Muscle layer of colon (tissue), 2 donors: ENCODE data around the gene CYB5D1.
A peak's percentile ranks its signal among the peaks of the same experiment; 100 is the strongest.

Experiments
- H3K27ac ChIP-seq: one replicate; pipeline ENCODE4 v1.7.0; 2013; ENCODE audit warnings: low read depth, mild to moderate bottlenecking, low read length, moderate library complexity
- H3K27me3 ChIP-seq, 2 donors: one replicate each; pipeline ENCODE4 v1.7.0; 2013; ENCODE audit warnings: low read length in 2 of 2, mild to moderate bottlenecking in 2 of 2; ENCODE audit not compliant: insufficient read depth in 2 of 2, control insufficient read depth in 1 of 2
- H3K36me3 ChIP-seq: one replicate; pipeline ENCODE4 v1.7.0; 2013; ENCODE audit warnings: mild to moderate bottlenecking, low read length; ENCODE audit not compliant: insufficient read depth
- H3K4me1 ChIP-seq: one replicate; pipeline ENCODE4 v1.7.0; 2013; ENCODE audit warnings: mild to moderate bottlenecking, low read length; ENCODE audit not compliant: insufficient read depth
- H3K4me3 ChIP-seq, 2 donors: one replicate each; pipeline ENCODE4 v1.7.0; 2013; ENCODE audit warnings: low read length in 2 of 2, low read depth in 1 of 2, mild to moderate bottlenecking in 1 of 2, moderate library complexity in 1 of 2
- H3K9ac ChIP-seq: one replicate; pipeline ENCODE4 v1.7.0; 2013; ENCODE audit warnings: low read length
- H3K9me3 ChIP-seq: one replicate; pipeline ENCODE4 v1.7.0; 2013; ENCODE audit warnings: mild to moderate bottlenecking, low read length
- donor health status: abdominal sarcoma.
- donor health status: Adenocarcinoma of cecum.

Gene CYB5D1

DNA sequence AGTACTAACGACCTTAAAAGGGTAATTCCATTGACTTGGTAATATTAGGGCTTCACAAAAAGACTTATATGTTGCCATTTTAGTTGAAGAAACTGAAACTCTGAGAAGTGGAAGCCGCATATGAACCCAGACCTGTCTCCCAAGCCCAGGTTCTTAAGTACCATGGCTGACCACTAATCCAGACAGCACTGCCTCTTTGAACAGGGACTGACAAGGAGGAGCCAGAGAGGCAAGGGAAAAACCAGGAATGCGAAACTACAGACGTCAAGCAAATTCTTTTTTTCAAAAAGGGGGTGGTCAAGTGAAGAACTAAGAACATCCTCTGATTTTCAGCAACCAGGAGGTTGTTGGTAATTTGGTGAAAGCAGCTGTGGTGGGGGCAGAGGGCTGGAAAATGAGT is 15.2 kb downstream of the CYB5D1 start:
- Histone ChIP-seq H3K36me3 (peaks cover 5% of the 10 kb centered on the region), H3K4me1 (no peaks in the 10 kb centered on the region), H3K4me3 (no peak overlapping the region), H3K27me3 (no peaks in the 10 kb centered on the region), H3K9ac (no peak overlapping the region), H3K27ac (no peak overlapping the region), H3K9me3 (no peaks in the 10 kb centered on the region)

DNA sequence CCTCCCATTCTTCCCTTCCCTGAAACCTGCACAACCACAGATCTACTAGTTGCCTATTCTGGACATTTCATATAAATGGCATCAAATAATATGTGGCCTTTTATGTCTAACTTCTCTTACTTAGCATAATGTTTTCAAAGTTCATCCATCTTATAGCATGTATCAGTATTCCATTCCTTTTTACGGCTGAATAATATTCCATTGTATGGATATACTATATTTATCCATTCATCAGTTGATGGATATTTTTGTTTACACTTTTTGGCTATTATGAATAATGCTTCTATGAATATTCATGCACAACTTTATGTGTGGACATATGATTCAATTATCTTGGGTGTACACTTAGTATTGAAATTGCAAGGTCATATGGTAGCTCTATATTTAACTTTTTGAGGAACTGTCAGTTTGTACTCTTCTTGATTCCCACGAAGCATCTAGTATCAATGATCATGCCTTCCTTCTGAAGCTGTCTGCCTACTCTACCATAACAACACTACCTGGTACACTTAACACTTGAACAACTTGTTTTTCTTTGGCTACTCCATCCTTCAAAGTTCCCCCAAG is 18.1 kb downstream of the CYB5D1 start:
- no peak overlapping the region for H3K4me3 ChIP-seq
- no peak overlapping the region for H3K9ac ChIP-seq
- H3K9me3 ChIP-seq, result no peaks in the 10 kb centered on the region
- H3K27ac ChIP-seq, result no peak overlapping the region
- peaks cover 5% of the 10 kb centered on the region for H3K36me3 ChIP-seq
- no peaks in the 10 kb centered on the region for H3K4me1 ChIP-seq
- H3K27me3 ChIP-seq, result no peaks in the 10 kb centered on the region

DNA sequence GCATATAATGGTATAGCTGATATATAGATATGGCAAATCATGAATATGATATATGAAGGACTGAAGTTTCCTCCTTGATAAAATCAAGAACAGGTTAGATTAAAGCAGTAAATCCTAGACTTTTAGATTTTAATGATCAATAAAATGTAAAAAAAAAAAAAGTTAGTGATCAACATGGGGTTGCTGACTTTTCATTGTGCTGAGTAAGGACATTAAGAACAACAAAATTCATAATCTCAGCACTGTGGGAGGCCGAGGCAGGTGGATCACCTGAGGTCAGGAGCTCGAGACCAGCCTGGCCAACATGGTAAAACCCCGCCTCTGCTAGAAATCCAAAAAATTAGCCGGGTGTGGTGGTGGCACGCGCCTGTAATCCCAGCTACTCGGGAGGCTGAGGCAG is 20.4 kb downstream of the CYB5D1 start:
- Histone ChIP-seq H3K4me1 (peaks cover 9% of the 10 kb centered on the region), H3K9me3 (no peaks in the 10 kb centered on the region), H3K9ac (no peak overlapping the region), H3K27ac (no peak overlapping the region), H3K27me3 (no peaks in the 10 kb centered on the region), H3K4me3 (no peak overlapping the region), H3K36me3 (peaks cover 1% of the 10 kb centered on the region)

DNA sequence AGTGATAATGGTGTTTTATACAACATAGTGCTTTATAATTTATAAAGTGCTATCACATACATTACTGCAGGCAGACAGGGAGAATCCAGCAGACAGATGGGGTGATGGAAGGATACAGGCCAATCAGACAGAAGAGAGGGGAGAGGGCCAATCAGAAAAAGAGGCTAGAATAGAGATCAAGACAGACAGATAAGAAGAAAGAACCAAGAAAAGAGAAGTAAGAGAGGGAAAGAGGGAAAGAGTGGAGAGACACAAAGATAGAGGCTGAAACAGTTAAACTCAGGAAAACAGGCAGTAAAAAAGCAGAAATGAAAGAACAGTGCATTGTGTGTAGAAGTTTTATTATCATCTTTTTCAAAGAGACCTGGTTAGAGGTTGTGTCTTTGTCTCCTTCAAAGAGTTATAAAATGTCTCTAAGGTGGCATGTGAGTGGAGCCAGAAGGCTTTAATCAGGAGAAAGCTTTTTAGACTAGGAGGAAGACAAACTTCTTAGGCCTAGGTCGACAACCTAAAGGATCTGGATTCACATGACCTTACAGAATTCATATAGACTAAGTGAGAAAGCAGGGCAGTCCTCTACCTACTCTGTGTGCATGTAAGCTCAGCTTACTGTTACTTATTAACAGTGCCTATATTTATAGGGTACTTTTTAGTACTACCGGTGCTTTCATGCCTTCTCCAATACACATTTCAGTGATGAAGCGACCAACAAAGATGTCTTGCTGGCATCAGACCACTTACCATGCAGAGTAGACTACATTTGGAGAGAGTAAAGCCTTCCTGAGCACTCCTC is 22.5 kb downstream of the CYB5D1 start:
- no peak overlapping the region for H3K27ac ChIP-seq
- H3K36me3 ChIP-seq, result no peaks in the 10 kb centered on the region
- no peaks in the 10 kb centered on the region for H3K27me3 ChIP-seq
- H3K9me3 ChIP-seq, result no peaks in the 10 kb centered on the region
- peaks cover 12% of the 10 kb centered on the region for H3K4me1 ChIP-seq
- no peak overlapping the region for H3K9ac ChIP-seq
- H3K4me3 ChIP-seq, result no peak overlapping the region

DNA sequence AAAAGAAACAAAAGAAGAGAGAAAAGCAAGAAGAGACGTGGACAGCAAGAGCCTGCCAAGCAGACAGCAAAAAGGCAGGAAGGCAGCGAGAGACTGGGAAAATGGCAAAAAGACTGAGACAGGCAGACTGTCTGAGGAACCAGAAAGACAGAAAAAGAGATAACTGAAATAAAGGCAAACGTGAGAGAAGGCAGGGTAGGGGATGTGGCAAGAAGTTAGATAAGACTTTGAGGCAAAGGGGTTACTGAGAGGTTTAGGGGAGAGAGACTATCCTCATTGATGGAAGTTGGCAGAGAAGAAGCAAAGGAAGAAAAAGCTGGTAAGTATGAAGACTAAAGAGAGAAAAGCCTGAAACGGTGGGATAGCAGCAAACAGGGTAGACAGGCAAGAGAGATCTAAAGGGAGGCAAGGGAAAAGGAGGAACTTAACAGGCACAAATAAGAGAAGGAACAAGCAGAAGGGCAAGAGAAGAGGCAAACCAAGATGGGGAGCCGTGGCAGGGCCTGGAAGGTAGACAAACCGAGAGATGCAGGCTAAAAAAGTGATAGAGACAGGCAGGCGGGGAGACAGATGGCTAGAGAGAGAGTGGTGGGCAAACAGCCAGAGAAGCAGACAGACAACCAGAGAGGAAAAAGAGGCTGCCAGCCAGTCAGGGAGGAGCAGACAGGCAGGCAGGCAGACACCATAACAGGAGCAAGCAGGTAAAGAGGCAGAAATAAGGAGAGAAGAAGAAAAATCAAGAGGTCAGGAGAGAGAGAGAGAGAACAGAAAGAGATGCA is 23.7 kb downstream of the CYB5D1 start:
- Histone ChIP-seq H3K9ac (no peak overlapping the region), H3K27ac (no peak overlapping the region), H3K4me1 (peaks cover 14% of the 10 kb centered on the region), H3K9me3 (no peaks in the 10 kb centered on the region), H3K4me3 (no peak overlapping the region), H3K36me3 (no peaks in the 10 kb centered on the region), H3K27me3 (no peaks in the 10 kb centered on the region)

DNA sequence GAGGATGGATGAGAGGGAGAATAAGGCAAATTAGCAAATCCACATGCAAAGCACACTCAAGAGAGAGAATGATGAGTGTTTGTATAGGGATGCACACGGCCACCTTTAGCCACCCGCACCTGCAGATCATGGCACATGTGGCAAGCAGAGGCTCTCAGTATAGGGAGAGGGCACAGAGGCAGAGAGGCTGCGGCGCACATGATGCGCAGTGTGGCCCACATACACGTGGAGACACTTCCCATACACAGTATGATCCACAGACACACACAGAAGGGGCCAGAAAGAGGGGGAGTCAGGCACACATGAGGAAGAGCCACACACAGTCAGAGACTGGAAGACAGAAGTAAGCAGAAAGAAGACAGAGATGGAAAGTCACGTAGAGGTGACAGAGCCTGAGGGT is 24.3 kb downstream of the CYB5D1 start:
- no peak overlapping the region for H3K4me3 ChIP-seq
- no peaks in the 10 kb centered on the region for H3K36me3 ChIP-seq
- no peaks in the 10 kb centered on the region for H3K9me3 ChIP-seq
- H3K9ac ChIP-seq, result no peak overlapping the region
- no peaks in the 10 kb centered on the region for H3K27me3 ChIP-seq
- peaks cover 20% of the 10 kb centered on the region for H3K4me1 ChIP-seq
- no peak overlapping the region for H3K27ac ChIP-seq

DNA sequence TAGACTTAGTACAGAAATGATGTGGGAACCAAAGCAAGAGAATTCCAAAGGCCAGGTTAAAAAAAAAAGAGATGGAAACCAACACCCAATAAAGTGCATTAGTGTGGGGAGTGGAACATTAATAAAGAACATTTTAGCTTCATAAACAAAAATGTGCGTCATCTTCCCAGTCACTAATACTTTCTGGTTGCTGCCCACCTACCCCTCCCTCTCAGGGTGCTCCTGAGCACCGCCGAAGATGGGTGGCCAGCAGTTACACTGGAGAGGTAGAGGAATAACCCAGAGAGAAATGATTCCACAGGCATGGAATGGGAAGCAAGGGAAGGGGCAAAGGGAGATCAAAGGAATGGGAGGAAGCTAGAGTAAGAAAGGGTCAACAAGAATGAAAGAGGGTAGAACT is 24.8 kb downstream of the CYB5D1 start:
- Histone ChIP-seq H3K27me3 (no peaks in the 10 kb centered on the region), H3K4me1 (peaks cover 24% of the 10 kb centered on the region)

DNA sequence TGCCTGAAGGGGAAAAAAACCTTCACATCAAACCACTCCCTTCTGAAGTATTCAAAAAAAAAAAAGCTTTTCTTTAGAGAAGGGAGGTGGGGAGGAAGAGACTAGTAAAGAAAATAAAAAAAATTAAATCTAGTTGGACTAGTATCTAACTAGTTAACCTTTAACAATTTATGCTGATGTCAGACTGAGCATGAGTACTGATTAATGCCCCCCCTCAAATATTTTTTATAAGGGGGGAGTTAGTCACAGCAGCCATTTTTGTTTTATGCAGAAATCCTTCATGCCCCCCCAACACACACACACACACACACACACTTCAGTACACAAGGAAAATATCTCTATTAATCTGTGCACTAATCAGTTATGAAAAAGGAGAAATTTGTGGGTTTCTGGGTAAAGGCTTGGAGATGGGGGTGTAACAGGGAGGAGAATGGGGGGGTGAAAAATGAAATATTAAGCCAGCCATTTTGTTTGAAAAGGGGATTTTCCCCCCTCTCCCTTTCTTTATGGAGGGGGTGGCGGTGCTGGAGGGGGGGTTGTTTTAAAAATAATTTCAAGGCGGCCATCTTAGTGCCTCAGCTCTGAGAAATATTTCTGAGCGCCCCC is 26.1 kb downstream of the CYB5D1 start:
- no peak overlapping the region for H3K4me3 ChIP-seq
- H3K36me3 ChIP-seq, result no peaks in the 10 kb centered on the region
- no peaks in the 10 kb centered on the region for H3K9me3 ChIP-seq
- H3K27ac ChIP-seq, result peak overlapping the region; percentile 16
- H3K9ac ChIP-seq, result no peak overlapping the region
- H3K27me3 ChIP-seq, result no peaks in the 10 kb centered on the region
- peaks cover 33% of the 10 kb centered on the region for H3K4me1 ChIP-seq

More for the DNA sequence above, 24.8 kb downstream of the CYB5D1 start:
- H3K36me3 ChIP-seq, result no peaks in the 10 kb centered on the region
- H3K4me3 ChIP-seq, result no peak overlapping the region
- H3K9me3 ChIP-seq, result no peaks in the 10 kb centered on the region
- no peak overlapping the region for H3K9ac ChIP-seq
- H3K27ac ChIP-seq, result no peak overlapping the region

DNA sequence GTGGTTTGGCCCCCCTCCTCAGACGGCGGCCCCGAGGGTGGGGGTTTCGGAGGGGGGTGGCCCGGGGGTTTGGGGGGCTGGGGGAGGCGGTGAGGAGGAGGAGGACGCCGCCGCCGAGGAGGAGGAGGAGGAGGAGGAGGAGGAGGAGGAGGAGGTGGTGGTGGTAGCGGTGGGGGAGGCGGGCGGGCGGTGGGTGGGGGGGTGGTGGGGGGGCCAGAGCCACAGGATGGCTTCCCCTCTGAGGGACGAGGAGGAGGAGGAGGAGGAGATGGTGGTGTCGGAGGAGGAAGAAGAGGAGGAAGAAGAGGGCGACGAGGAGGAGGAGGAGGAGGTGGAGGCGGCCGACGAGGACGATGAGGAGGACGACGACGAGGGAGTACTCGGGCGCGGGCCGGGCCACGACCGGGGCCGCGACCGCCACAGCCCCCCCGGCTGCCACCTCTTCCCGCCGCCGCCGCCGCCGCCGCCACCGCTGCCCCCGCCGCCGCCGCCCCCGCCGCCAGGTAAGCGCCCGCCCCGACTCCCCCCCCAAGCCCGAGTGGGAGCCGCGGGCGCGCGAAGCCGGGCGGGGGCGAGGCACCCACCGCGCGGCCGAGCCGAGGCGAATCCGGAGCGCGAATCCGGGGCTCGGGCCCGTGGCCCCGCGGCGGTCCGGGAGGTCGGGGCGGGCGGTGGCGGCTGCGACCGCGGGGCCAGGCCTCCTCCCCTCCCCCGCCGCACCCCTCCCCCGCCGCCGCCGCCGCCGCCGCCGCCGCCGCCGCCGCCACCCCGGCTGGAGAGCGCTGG is 27.0 kb downstream of the CYB5D1 start:
- Histone ChIP-seq H3K9me3 (no peaks in the 10 kb centered on the region), H3K27me3 (no peaks in the 10 kb centered on the region), H3K27ac (peak overlapping the region; percentile 88), H3K4me3 (peak overlapping the region in 1 of 2 donors; percentile 65), H3K36me3 (no peaks in the 10 kb centered on the region), H3K4me1 (peaks cover 42% of the 10 kb centered on the region), H3K9ac (no peak overlapping the region)

DNA sequence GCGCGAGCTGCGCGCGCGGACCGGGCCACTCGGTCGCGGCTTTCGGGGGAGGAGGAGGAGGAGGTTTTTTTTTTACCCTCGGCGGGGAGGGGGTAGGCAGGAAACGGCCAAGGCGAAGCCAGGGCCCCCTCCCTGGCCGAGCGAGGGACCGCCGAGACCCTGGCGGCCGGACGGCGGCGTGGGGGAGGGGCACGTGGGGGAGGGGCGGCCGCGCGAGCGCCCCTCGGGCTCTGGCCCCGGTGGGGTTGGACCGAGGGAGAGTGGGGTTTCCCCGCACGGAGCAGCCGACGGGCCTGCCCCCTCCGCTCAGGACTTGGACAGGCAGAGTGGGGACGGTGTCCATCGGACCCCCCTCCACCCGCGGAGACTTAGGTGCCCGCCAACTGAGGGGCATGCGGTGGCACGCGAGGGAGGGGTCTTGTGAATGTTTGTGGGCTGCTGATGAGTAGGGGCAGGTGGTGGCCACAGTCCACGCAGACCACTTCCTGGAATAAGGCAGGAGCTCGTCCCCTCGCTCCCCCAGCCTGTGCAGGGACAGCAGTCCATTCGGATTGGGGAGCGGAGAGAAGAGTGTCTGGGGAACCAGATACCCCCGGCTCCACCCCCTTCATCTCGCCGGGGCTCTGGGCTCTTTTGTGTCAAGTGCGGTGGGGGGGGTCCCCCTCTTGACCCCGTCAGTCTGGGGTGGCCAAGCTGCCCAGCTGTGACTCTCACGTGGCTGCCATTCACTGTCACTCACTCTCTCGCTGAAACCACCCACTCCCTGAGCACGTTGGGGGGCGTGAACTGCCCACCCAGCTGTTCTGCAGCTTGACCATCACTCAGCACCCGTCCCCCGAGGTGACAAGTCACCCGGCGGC is 27.8 kb downstream of the CYB5D1 start:
- peak overlapping the region; percentile 65 to 71 for H3K4me3 ChIP-seq
- H3K4me1 ChIP-seq, result peaks cover 49% of the 10 kb centered on the region
- peak overlapping the region; percentile 88 for H3K27ac ChIP-seq
- no peaks in the 10 kb centered on the region for H3K9me3 ChIP-seq
- H3K9ac ChIP-seq, result peak overlapping the region; percentile 52
- H3K27me3 ChIP-seq, result no peaks in the 10 kb centered on the region
- peaks cover 4% of the 10 kb centered on the region for H3K36me3 ChIP-seq
